ENCODE measurements around the gene FOXC2.
"Not testable (repeated sequence)": the region's sequence is repeated elsewhere in the genome, so short reads cannot be mapped to it uniquely, and the experiment has no call there.

The FOXC2 gene

DNA sequence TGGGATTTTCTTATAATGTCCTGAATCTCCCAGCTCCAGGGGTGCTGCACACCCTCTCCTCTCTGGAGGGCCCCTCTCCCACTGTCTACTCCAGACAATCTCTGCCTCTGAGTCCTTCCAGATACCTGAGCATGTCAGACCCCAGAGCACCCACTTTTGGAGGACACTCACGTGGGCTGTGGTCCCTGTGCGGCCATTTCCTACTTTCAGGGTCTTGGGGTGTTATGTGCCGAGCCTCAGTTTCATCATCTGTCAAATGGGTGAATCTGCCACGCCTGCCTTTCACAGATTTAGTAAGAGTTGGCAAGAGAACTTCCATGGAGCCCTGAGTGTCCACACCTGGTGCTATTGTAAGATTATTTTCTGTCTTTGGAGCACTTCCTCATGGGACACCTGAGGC lies 8.0 kb downstream of the FOXC2 start:
- no peak for DNase-seq

DNA sequence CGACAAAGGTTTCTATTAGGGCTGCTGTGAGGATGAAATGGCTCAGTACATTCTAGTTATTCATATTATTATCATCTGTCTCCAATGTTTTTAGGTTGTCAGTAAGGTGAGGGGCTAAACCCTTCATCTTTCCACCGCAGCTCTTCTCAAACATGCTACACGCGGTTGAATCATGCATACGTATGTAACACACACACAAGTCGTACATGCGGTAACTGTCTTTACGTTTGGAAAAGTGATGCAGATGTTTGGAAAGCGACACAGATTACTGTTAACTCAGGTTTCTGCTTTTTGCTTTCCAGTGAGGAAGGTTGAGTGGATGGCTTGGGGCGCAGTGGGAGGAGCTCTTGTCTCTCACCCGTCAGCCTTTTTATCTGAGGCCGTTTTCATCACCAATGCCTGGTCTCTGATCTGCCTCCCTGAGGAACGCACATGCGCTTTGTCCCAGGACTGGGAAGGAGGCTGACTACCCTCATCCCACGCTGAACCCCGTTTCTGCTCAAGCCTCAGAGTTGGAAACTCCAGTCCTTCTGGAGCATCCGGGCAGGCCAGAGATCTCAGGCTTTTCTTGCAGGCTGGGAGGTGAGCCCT lies 8.6 kb downstream of the FOXC2 start:
- DNase-seq = no peak

DNA sequence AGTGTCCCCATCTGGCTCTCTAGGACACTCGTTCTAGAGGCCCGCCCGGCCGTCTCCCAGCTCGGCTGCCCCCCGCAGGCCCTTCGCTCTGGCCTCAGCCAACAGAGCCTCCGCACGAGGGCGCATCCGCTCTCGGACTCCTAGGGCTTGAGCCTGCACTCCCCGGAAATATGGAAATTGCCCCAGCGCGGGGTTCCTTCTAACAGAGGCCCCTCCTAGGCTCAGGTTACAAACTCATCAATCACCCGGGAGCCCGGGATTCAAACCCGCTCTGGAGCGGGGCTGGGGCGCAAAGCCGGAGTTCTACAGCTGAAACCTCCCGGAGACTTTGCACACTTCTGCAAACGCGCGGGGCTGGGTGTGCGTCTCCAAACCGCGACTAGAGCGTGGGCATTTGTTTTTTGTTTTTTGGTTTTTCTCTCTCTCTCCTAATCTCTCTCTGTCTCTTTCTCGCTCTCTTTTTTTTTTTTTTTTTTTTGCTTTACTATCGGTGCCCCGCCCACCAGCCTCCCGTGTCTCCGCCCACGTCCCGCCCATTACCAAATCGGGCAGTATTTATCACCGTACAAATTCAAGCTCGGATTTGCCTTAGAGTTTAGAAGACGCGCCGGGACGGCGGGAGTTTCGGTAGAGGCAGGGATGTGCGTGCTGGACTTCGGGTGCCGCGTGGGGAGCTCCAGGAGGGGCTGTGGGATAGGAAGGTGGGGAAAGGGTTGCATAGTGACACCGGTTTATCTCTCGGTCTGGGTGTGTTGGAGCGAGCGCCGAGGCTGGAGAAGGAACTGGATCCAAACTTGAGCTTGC lies 9.3 kb downstream of the FOXC2 start:
- peak; percentile 23 to 39 for DNase-seq

- DNase-seq = no peak
Observed at GRCh38 chr16:86576591-86577313, 10.1 kb downstream of the FOXC2 start.

DNA sequence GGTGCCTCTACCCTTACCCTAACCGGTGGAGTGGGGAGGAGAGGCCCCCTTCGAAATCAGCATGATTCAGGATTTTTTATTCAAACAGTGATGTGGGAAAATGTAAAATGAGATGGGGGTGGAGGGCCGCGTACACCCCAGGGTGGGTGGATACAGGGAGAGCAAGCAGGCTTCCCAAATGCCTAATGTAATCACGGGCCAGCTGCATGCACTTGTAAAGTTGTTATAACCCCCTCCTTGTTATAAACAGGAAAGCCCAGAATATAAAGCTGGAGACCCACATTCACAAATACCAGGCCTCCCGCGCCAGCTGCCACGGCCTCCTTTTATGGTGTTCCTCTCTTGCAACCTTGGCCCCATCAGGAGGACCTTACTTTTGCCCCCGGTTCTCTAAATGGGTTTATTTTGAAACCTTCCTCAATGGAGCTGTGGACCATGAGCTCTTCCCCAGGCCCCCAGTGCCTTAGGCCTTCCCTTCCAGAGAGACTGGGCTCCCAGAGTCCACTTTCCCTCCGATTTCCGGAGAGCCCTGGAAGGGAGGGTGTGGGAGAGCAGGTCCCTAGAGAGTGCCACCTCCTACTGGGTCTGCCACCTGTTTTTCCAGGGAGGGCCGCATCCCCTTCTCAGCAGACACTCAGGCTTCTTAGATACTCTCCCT lies 10.8 kb downstream of the FOXC2 start:
- DNase-seq = no peak

DNA sequence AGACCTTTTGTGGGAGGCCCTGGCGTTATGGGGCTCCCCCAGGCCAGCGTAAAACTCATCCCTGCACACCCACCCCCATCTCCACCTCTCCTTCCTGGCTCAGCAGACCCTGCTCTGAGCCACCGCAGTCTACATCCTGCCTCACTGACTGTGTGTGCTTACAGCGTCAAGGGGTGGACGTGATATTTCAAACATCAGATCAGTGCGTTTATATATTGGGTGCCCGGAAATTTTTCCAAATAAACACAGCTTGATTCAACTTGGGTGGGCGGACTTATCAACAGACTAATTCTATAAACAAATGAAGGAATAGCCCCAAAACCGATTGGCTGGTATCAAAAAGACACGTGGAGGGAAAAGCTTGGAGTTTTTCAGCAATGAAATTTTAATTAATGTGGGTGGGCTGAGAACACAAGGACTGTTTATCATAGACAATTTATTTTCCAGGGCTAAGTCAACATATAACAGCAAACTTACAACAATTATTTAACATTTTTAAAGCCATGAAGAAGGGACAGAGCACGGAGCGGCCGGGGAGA lies 11.5 kb downstream of the FOXC2 start, which contains the start of gene FOXL1:
TSS of gene FOXL1 (plus strand) at position 489 of the 539 bp plus-strand sequence. CDS start 175 bp downstream, outside the sequence.
- DNase-seq = no peak

- DNase-seq = no peak
Observed at GRCh38 chr16:86578611-86579267, 12.1 kb downstream of the FOXC2 start.

DNA sequence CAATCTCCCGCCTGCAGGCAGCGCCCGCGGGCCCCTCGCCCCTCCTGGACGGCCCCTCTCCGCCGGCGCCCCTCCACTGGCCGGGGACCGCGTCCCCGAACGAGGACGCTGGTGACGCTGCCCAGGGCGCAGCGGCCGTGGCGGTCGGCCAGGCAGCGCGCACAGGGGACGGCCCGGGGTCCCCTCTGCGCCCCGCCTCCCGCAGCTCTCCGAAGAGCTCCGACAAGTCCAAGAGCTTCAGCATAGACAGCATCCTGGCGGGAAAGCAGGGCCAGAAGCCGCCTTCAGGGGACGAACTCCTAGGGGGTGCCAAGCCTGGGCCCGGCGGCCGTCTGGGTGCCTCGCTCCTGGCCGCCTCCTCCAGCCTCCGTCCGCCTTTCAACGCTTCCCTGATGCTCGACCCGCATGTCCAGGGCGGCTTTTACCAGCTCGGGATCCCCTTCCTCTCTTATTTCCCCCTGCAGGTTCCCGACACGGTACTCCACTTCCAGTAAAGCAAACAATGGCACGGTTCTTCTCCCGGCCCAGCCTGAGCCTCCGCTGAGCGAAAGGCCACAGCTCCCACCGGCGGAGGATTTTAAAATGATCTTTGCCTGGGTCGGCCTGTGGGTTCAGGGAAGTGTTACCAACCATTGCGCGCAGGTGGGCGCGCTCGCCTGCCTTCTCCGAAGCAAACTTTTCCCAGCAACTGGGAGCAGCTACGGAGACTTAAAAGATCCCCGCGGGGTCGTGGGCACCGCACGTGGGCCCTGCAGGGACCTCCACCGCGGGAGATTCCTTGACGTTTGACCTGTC lies 12.8 kb downstream of the FOXC2 start:
- DNase-seq = no peak

DNA sequence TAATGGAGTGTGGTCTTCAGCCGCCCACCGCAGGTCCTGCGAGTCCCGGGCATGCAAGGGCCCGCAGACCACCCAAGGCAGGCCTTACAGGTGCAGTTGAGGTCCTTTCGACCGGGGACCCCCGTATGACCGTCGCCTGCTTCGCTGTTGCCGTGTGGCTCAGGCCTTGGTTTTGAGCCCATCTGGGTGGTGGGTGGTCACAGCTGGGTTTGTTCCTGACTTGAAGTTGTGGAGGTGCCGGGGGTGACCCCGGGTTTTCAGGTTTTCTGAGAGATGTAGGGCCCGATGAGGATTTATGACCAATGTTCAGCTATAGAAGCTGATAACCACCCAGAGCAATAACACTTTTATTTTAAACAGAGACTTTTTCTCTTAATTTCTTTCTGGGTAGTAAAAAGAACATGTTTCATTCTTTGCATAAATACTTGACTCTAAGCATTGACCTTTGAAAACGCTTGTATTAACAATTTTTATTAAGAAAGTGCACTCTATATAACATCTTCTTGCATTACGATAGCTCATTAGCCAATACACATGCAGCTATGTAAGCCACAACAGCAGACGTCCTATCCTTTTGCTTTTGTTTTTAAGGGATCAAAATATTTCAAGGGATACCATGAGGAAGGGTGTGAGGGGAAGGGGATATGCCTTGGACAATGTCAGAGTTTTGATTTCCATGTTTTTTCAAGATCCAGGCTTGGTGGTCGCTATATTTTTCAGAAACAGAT lies 13.6 kb downstream of the FOXC2 start:
- no peak for DNase-seq

DNA sequence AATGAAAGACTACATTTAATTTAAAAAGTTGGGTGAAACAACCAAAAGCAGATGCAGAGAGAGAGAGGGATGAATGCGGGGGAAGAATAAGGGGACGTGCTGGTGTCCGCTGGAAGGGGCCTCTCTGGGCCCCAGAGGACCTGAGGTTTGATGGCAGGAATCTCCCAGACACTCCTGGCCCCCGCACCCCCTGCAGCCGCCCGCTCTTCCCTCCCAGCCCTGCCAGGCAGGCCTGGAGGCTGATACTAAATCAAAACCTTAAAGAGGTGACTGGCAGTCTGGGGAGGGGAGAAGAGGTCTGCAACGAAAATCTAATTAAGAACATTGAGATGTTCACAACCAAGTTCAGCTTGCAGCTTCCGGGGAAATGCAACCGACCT lies 14.2 kb downstream of the FOXC2 start:
- DNase-seq = no peak

DNA sequence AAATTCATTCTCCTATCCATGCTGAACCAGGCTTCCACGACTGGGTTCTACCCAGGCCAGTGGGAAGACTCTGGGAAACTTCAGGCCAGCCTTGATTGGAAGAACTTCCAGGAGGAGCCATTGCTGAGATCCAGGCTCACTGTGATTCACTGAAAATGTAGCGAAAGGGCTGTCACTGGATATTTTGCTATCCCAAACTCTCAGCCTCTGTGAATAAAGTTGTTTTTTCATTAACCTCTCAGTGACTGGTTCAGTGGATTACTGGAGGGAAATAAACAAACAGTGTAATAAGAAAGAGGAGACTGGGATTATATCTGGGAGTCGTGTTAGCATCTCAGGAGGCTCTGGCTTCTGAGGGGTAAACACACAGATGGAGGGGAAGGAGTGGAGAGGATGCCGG lies 14.8 kb downstream of the FOXC2 start:
- no peak for DNase-seq

- no peak for DNase-seq
Observed at GRCh38 chr16:86584071-86584685, 17.5 kb downstream of the FOXC2 start.

DNA sequence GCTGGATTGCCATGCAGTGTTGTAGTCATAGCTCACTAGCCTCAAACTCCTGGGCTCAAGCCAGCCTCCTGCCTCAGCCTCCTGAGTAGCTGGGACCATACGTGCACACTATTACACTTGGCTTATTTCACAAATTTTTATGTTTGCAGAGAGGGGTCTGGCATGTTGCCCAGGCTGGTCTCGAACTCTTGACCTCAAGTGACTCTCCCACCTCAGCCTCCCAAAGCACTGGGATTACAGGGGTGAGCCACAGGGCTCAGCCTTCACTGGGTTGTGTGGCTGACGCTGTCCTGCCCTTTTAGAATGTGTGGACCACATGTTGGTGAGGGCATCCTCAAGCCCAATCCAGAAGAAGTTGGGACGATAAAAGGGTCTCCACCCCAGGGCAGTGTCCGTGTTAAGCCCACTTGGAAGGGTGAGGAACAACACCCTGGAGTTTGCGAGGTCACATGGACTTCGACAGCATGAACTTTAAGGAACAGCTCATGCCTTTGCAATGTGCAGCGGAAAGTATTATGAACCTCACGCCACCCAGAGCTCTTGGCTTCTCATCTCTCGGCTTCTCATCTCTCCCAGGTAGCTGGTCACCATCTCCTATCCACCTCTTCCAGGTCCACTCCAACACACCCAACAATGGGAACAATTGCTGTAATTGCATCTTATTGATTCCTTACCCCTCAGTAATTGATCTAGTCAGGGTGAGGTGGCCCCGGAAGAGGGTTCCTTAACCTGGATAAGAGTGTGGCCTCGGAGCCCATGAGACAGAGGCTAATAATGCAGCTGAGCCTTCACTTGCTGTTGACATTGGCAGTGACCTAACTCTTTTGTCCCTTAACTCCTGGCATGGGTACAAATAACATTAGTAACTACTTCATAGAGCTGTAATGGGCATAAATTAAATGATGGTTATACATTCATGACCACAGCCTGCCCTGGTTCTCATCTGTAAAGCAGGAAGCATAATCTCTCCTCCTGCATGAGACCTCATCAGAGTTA lies 18.4 kb downstream of the FOXC2 start:
- DNase-seq = no peak

DNA sequence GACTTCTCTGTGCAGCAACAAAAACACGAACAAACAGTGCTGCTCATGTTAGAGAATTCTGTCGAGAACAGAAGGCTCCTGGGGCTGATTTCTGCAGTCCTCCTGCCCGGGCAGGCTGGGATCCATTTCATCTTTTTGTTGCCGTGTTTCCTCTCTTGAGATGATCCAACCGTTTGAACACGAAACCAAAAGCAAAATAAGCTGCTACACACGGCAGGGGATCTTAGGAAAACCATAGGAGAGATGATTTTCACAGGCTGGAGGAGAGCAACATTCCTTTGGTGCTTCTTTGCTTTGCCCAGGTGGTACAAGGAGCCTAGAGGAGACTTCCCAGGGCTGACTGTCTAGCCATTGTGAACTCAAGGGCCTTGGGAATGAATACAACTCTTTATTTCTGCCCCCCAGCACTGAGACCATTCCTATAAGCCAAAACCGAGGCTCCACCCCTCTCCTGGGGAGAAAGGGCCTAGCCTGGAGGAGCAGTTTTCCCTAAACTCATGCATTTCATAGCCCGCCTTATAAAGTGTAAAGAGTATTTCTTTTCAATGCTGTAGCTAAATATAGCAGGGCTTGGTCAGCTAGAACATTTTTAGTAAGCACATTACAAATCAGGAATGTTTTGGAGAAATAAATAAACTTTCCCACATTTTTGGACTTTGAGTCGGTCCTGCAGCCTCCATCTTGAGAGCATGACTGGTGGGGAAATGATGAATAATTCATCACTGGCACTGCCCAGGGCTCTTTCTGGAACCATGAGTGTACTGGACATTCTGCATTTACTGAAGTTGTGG lies 19.4 kb downstream of the FOXC2 start:
- DNase-seq = no peak

GRCh38 chr16:86587487-86587886 lies 20.9 kb downstream of the FOXC2 start:
- DNase-seq = no peak

DNA sequence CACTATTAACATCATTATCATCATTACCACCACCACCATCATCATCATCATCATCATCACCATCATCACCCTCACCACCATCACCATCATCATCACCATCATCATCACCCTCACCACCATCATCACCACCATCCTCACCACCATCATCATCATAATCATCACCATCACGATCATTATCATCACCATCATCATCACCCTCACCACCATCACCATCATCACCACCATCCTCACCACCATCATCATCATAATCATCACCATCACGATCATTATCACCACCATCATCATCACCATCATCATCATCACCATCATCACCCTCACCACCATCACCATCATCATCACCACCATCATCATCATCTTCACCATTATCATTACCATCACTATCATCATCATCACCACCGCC lies 21.3 kb downstream of the FOXC2 start:
- not testable (repeated sequence) for DNase-seq

DNA sequence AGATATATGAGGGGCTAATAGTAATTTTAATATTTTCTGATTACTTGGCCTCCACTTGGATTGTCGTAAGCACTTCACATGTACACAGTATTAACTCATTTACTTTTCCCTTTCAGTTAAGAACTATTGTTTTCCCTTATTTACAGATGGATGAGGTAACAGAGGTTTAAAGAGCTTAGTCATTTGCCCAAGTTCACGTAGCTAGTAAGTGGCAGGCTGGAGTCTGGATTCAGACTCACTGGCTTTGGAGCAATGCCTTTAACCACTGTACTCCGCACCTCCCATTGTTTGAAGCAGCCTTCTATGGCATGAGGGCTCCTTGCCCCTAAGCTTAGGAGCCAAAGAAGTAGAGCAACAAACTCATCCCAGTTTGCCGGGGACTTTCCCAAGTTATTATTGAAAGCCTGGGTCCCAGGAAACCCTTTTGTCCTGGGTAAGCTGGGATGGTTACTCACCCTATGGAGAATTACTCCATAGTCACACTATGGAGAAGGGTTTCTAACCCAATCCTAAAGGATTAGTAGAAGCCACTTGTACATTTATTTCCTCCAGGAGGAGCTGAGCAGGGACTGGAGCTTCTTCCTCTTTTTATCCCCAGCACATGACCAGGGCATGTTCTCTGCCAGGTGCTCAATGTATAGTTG lies 24.0 kb downstream of the FOXC2 start:
- no peak for DNase-seq

GRCh38 chr16:86591270-86591669 lies 24.6 kb downstream of the FOXC2 start:
- DNase-seq = no peak
